ENCODE measurements around the gene MMP21. TPM values are rescaled to one million over a fixed set of nuclear protein-coding genes. Genes with fewer than 3 reads are reported as not detected.

The MMP21 gene
- total and polyA plus RNA-seq, 10 of the 15 experiments (the other 5 are each of a cell fraction or from before 2014, with no cell fraction given) = 0.08 to 0.24 TPM; not detected in 8

- no peak for TF ChIP-seq CTCF (IDR thresholded peaks at IDR 0.05 in 2 of 3, conservative IDR thresholded peaks at IDR 0.05 in 1 of 3; ENCODE audit: control insufficient read depth in 2 of 3, extremely low read depth in 1 of 3, insufficient read depth in 1 of 3, low read depth in 3 of 3, low read length in 3 of 3)
- TF ChIP-seq SP1 (IDR thresholded peaks at IDR 0.05; ENCODE audit: low read depth, low read length) = no peak
- no peak for TF ChIP-seq YBX1 (IDR thresholded peaks at IDR 0.05)
- no peak for TF ChIP-seq STAT1 (conservative IDR thresholded peaks at IDR 0.05)
- no peak for TF ChIP-seq GABPA (IDR thresholded peaks at IDR 0.05; ENCODE audit: low read depth)
- TF ChIP-seq IKZF2 (IDR thresholded peaks at IDR 0.05) = no peak
Measured at GRCh38 chr10:125722811-125723210, 52.8 kb downstream of the MMP21 start (continued).

DNA sequence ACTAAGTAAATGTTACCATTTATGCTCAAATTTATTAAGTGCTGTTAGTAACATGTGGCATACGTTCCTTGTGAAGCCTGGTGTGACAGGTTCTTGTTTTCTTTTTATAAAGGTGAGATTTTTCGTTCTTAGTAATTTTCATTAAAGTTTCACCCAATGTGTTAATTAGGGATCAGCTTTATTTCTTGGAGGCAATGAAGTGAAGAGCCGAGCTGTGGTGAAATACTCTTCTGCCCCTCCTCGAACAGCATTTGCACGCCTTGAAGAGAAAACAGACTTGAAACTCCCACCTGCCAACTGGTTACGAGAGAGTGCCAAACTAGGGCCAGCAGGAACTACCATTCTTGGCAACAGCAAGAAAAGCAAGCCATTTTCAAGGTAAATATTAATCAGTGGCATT lies 54.6 kb downstream of the MMP21 start:
- ChIA-PET POLR2A (interaction anchor here (0.6 to 1.1 kb wide), 2 partner anchors 10 to 1876 kb away, joined by 3 read pairs; no protein-coding TSS in a partner anchor), CTCF (no interaction called here), SMC1A (ENCODE audit: uncharacterized antibody, unreplicated experiment) (interaction anchor here (1.2 to 1.8 kb wide), 4 partner anchors 10 to 161 kb away, joined by 3 to 7 read pairs (median 4); no protein-coding TSS in a partner anchor), RAD21 (ENCODE audit: unreplicated experiment) (no interaction called here)
- peak overlapping the region; percentile 85 for H3K4me3 ChIP-seq
- peak overlapping the region; percentile 95 for H3K4me2 ChIP-seq (ENCODE audit: control insufficient read depth, insufficient read depth)
- intact Hi-C loops (cut with micrococcal nuclease; ENCODE audit: unreplicated experiment) = no loop called here
- H3K27me3 ChIP-seq (replicated peaks in 1 of 2; ENCODE audit: control insufficient read depth in 2 of 2, insufficient read depth in 2 of 2, low read length in 1 of 2) = no peaks in the 10 kb centered on the region
- peak overlapping the region; percentile 38 for H3K27ac ChIP-seq (ENCODE audit: control insufficient read depth, insufficient read depth)
- FAIRE-seq (peak; percentile 61), ATAC-seq (peak; percentile 69), DNase-seq (ENCODE audit: low read depth, low spot score) (peak; percentile 74)
- H3K9me3 ChIP-seq (replicated peaks; ENCODE audit: control insufficient read depth, insufficient read depth, low read length) = no peaks in the 10 kb centered on the region
- H3K9ac ChIP-seq (ENCODE audit: control insufficient read depth, insufficient read depth, low read length) = peak overlapping the region; percentile 96
- BruUV-seq (replicated peaks) = no TSS peak
- under 1% methylated on average over 6 of the region's 6 CpGs for WGBS (ENCODE audit: insufficient coverage, insufficient replicate concordance, low lambda C conversion rate, missing lambda C conversion rate)
- H3K79me2 ChIP-seq (ENCODE audit: control insufficient read depth, insufficient read depth, low read length) = peaks cover 32% of the 10 kb centered on the region
- H4K20me1 ChIP-seq (ENCODE audit: control insufficient read depth, insufficient read depth) = no peaks in the 10 kb centered on the region
- H3K4me1 ChIP-seq (ENCODE audit: control insufficient read depth, insufficient read depth, low read length) = peaks cover 3% of the 10 kb centered on the region; the same call in 1 of the 2 replicates
- H2AFZ ChIP-seq (ENCODE audit: control insufficient read depth, low read depth, low read length) = no peak overlapping the region
- H3K36me3 ChIP-seq (ENCODE audit: control insufficient read depth in 2 of 2, insufficient read depth in 2 of 2, low read length in 1 of 2) = peaks cover 0 to 8% of the 10 kb centered on the region in 2 experiments; a peak in 2 of 4 replicates
- in situ Hi-C loops (cut with MboI) = no loop called here
- TF ChIP-seq ZNF687 (IDR thresholded peaks at IDR 0.05) = 0 out of 2 replicates have a peak, but pooled peaks have one; percentile 15
- TF ChIP-seq, protein P1, sequence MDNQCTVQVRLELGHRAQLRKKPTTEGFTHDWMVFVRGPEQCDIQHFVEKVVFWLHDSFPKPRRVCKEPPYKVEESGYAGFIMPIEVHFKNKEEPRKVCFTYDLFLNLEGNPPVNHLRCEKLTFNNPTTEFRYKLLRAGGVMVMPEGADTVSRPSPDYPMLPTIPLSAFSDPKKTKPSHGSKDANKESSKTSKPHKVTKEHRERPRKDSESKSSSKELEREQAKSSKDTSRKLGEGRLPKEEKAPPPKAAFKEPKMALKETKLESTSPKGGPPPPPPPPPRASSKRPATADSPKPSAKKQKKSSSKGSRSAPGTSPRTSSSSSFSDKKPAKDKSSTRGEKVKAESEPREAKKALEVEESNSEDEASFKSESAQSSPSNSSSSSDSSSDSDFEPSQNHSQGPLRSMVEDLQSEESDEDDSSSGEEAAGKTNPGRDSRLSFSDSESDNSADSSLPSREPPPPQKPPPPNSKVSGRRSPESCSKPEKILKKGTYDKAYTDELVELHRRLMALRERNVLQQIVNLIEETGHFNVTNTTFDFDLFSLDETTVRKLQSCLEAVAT (IDR thresholded peaks at IDR 0.05) = no peak
- peak; percentile 55; the same call in 1 of the 2 replicates for TF ChIP-seq NBN (IDR thresholded peaks at IDR 0.05)
- peak; percentile 99 for TF ChIP-seq MTA2 (IDR thresholded peaks at IDR 0.05; ENCODE audit: low read depth)
- TF ChIP-seq, protein P2, sequence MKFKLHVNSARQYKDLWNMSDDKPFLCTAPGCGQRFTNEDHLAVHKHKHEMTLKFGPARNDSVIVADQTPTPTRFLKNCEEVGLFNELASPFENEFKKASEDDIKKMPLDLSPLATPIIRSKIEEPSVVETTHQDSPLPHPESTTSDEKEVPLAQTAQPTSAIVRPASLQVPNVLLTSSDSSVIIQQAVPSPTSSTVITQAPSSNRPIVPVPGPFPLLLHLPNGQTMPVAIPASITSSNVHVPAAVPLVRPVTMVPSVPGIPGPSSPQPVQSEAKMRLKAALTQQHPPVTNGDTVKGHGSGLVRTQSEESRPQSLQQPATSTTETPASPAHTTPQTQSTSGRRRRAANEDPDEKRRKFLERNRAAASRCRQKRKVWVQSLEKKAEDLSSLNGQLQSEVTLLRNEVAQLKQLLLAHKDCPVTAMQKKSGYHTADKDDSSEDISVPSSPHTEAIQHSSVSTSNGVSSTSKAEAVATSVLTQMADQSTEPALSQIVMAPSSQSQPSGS (IDR thresholded peaks at IDR 0.05; ENCODE audit: low read length) = no peak
- TF ChIP-seq BMI1 (IDR thresholded peaks at IDR 0.05; ENCODE audit: borderline replicate concordance) = peak; percentile 48; the same call in 1 of the 2 replicates
- TF ChIP-seq PBX3 (IDR thresholded peaks at IDR 0.05; ENCODE audit: insufficient replicate concordance, low read depth, low read length) = no peak
